Anterior cingulate cortex (tissue), 58 donors: ENCODE data around the gene SMYD3.
"Not testable (repeated sequence)": the region's sequence is repeated elsewhere in the genome, so short reads cannot be mapped to it uniquely, and the experiment has no call there.

Experiments used
- DNase-seq, 58 donors: peaks; one replicate each; lab custom pipeline; 2025; lab: John Stamatoyannopoulos, UW

SMYD3 gene

GRCh38 chr1:245942856-245943255 lies 564.2 kb downstream of the SMYD3 start:
- DNase-seq = no peak

- not testable (repeated sequence) for DNase-seq
Observed at GRCh38 chr1:245941771-245942170, 565.3 kb downstream of the SMYD3 start.

- no peak for DNase-seq
Observed at GRCh38 chr1:245939756-245940345, 567.2 kb downstream of the SMYD3 start.

GRCh38 chr1:245938046-245938435 lies 569.0 kb downstream of the SMYD3 start:
- DNase-seq = no peak

- DNase-seq = no peak
Observed at GRCh38 chr1:245937316-245938045, 569.6 kb downstream of the SMYD3 start.

GRCh38 chr1:245934409-245934808 lies 572.7 kb downstream of the SMYD3 start:
- DNase-seq = no peak

GRCh38 chr1:245933431-245934045 lies 573.5 kb downstream of the SMYD3 start:
- DNase-seq = no peak

- DNase-seq = no peak
Observed at GRCh38 chr1:245932302-245932972, 574.6 kb downstream of the SMYD3 start.

- no peak for DNase-seq
Observed at GRCh38 chr1:245931450-245931849, 575.6 kb downstream of the SMYD3 start.

- DNase-seq = no peak
Observed at GRCh38 chr1:245929224-245929623, 577.9 kb downstream of the SMYD3 start.

- DNase-seq = no peak
Observed at GRCh38 chr1:245926888-245927287, 580.2 kb downstream of the SMYD3 start.

- DNase-seq = no peak
Observed at GRCh38 chr1:245923215-245923614, 583.9 kb downstream of the SMYD3 start.

- no peak for DNase-seq
Observed at GRCh38 chr1:245921417-245921816, 585.7 kb downstream of the SMYD3 start.

- DNase-seq = no peak
Observed at GRCh38 chr1:245917403-245917802, 589.7 kb downstream of the SMYD3 start.

- DNase-seq = no peak
Observed at GRCh38 chr1:245915841-245916240, 591.2 kb downstream of the SMYD3 start.

- no peak for DNase-seq
Observed at GRCh38 chr1:245915406-245915805, 591.7 kb downstream of the SMYD3 start.

- DNase-seq = no peak
Observed at GRCh38 chr1:245908543-245908942, 598.5 kb downstream of the SMYD3 start.

GRCh38 chr1:245906207-245906606 lies 600.9 kb downstream of the SMYD3 start:
- no peak for DNase-seq

- DNase-seq = no peak
Observed at GRCh38 chr1:245903851-245904250, 603.2 kb downstream of the SMYD3 start.

- no peak for DNase-seq
Observed at GRCh38 chr1:245901565-245901964, 605.5 kb downstream of the SMYD3 start.

- no peak for DNase-seq
Observed at GRCh38 chr1:245901037-245901436, 606.0 kb downstream of the SMYD3 start.
